ENCODE measurements around the gene AFDN. TPM values are rescaled to one million over a fixed set of nuclear protein-coding genes. Genes with fewer than 3 reads are reported as not detected.

Gene AFDN
- total and polyA plus RNA-seq, 2 of the 8 experiments (the other 6 are each of a cell fraction or from before 2014, with no cell fraction given), result 53.4 to 192 TPM

- Histone ChIP-seq H3K4ac (replicated peaks; ENCODE audit: insufficient read length, low read depth, low read length) (no peak overlapping the region), H3K79me1 (ENCODE audit: low read depth, low read length) (no peaks in the 10 kb centered on the region), H3K9ac (replicated peaks in 1 of 4; ENCODE audit: extremely low read depth in 1 of 4, low read depth in 3 of 4, low read length in 3 of 4) (no peak overlapping the region), H2BK120ac (replicated peaks; ENCODE audit: low read depth, low read length) (no peak overlapping the region), H3K56ac (replicated peaks; ENCODE audit: insufficient read length, low read depth, low read length) (no peak overlapping the region), H4K8ac (ENCODE audit: extremely low read depth, insufficient read depth, low read length) (no peak overlapping the region), H4K20me1 (replicated peaks in 1 of 2; ENCODE audit: control insufficient read depth in 1 of 2, insufficient read depth in 2 of 2, low read length in 2 of 2) (no peaks in the 10 kb centered on the region), H3K23ac (ENCODE audit: insufficient read length) (no peak overlapping the region), H3K14ac (ENCODE audit: insufficient read length) (no peak overlapping the region), H3K23me2 (ENCODE audit: low read depth, low read length) (peaks cover 2% of the 10 kb centered on the region), H3K18ac (ENCODE audit: extremely low read depth, low read length) (no peak overlapping the region), H3K27ac (ENCODE audit: low read depth, low read length) (no peak overlapping the region), H2BK20ac (ENCODE audit: low read length) (no peak overlapping the region), H2BK5ac (ENCODE audit: low read depth, low read length) (no peak overlapping the region), H4K5ac (ENCODE audit: insufficient read length, low read depth, low read length) (no peak overlapping the region), H3K4me3 (ENCODE audit: extremely low read depth in 1 of 4, insufficient read depth in 2 of 4, low read depth in 3 of 4, low read length in 4 of 4) (no peak overlapping the region), H3K9me3 (ENCODE audit: insufficient read depth in 2 of 2, low read depth in 1 of 2, low read length in 1 of 2) (peaks cover 4 to 8% of the 10 kb centered on the region in 2 experiments; a peak in 2 of 4 replicates), H3K4me2 (ENCODE audit: insufficient read depth in 1 of 2, low read depth in 2 of 2, low read length in 2 of 2) (no peak overlapping the region), H3K36me3 (ENCODE audit: control insufficient read depth in 2 of 4, insufficient read depth in 4 of 4, low read length in 3 of 4) (no peaks in the 10 kb centered on the region), H2BK12ac (ENCODE audit: low read depth, low read length) (no peak overlapping the region), H2AK5ac (ENCODE audit: low read depth, low read length) (no peak overlapping the region), H3K27me3 (replicated peaks in 1 of 4; ENCODE audit: control insufficient read depth in 3 of 4, extremely low read depth in 1 of 4, insufficient read depth in 3 of 4, low read length in 3 of 4) (no peaks in the 10 kb centered on the region), H4K91ac (replicated peaks; ENCODE audit: insufficient read length, low read length) (no peak overlapping the region), H3K79me2 (ENCODE audit: control insufficient read depth in 1 of 2, insufficient read depth in 2 of 2, low read length in 2 of 2) (no peaks in the 10 kb centered on the region), H3K4me1 (replicated peaks in 1 of 4; ENCODE audit: control insufficient read depth in 3 of 4, insufficient read depth in 4 of 4, low read length in 3 of 4) (peaks cover 0 to 7% (median 2%) of the 10 kb centered on the region in 4 experiments; a peak in 3 of 7 replicates), H2BK15ac (ENCODE audit: low read length) (no peak overlapping the region), H2AFZ (ENCODE audit: low read length) (no peak overlapping the region)
- FAIRE-seq (no peak), DNase-seq (ENCODE audit: low read depth in 1 of 2, low spot score in 2 of 2) (peak in 1 of 2 experiments; percentile 26)
- WGBS, 2 experiments (ENCODE audit: extremely low coverage in 1 of 2, insufficient coverage in 1 of 2, insufficient read length in 1 of 2, insufficient replicate concordance in 2 of 2, low coverage in 1 of 2, low lambda C conversion rate in 2 of 2, missing lambda C conversion rate in 1 of 2), result 79% methylated on average over 4 of the region's 4 CpGs; no CpG with 5 or more reads in 1 of the 2 experiments
- ChIA-PET POLR2A (ENCODE audit: partially characterized antibody) (no interaction called here), CTCF (ENCODE audit: partially characterized antibody) (interaction anchor here (1.4 kb wide), 1 partner anchor 19 kb away, joined by 4 read pairs; no protein-coding TSS in a partner anchor)
- TF ChIP-seq CHD1 (IDR thresholded peaks at IDR 0.05; ENCODE audit: low read depth, low read length), result no peak
- no peak for TF ChIP-seq NRF1 (IDR thresholded peaks at IDR 0.05; ENCODE audit: low read depth, low read length)
- TF ChIP-seq, protein P1, sequence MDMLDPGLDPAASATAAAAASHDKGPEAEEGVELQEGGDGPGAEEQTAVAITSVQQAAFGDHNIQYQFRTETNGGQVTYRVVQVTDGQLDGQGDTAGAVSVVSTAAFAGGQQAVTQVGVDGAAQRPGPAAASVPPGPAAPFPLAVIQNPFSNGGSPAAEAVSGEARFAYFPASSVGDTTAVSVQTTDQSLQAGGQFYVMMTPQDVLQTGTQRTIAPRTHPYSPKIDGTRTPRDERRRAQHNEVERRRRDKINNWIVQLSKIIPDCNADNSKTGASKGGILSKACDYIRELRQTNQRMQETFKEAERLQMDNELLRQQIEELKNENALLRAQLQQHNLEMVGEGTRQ (IDR thresholded peaks at IDR 0.05; ENCODE audit: low read length), result no peak
- no peak for TF ChIP-seq MAFK (IDR thresholded peaks at IDR 0.05; ENCODE audit: low read depth, low read length)
- TF ChIP-seq BACH1 (IDR thresholded peaks at IDR 0.05; ENCODE audit: low read length), result no peak
- no peak for TF ChIP-seq SUZ12 (IDR thresholded peaks at IDR 0.05; ENCODE audit: low read length)
- TF ChIP-seq EGR1 (IDR thresholded peaks at IDR 0.05; ENCODE audit: borderline replicate concordance, low read depth, low read length), result no peak
- no peak for TF ChIP-seq GABPA (IDR thresholded peaks at IDR 0.05; ENCODE audit: borderline replicate concordance, insufficient read depth, low read length)
- TF ChIP-seq POU5F1 (IDR thresholded peaks at IDR 0.05; ENCODE audit: low read depth, low read length), result no peak
- TF ChIP-seq EZH2 (IDR thresholded peaks at IDR 0.05; ENCODE audit: low read depth, low read length, severe bottlenecking), result no peak
- no peak for TF ChIP-seq POLR2AphosphoS5 (IDR thresholded peaks at IDR 0.05; ENCODE audit: low read depth, low read length)
- no peak for TF ChIP-seq RBBP5 (IDR thresholded peaks at IDR 0.05; ENCODE audit: borderline replicate concordance, low read depth, low read length)
- TF ChIP-seq TEAD4 (IDR thresholded peaks at IDR 0.05; ENCODE audit: low read depth, low read length), result no peak
- no peak for TF ChIP-seq PHF8 (conservative IDR thresholded peaks at IDR 0.05; ENCODE audit: low read depth, low read length)
Observed at GRCh38 chr6:168015009-168015408, 188.3 kb downstream of the AFDN start.

Data from H1 (cell line).